HepG2 (cell line): ENCODE data around the gene ST6GALNAC2. TPM values are rescaled to one million over a fixed set of nuclear protein-coding genes. Genes with fewer than 3 reads are reported as not detected.

Source experiments
- CERS6 ChIP-seq: sonication (generic); formaldehyde crosslinking; IDR thresholded peaks from 2 replicates; pipeline ENCODE4 v1.5.0; 2020; ENCODE audit warnings: missing genetic modification reagents
- EZH2 ChIP-seq: conservative IDR thresholded peaks from 2 replicates; pipeline ENCODE4 v1.6.1; 2012; ENCODE audit warnings: mild to moderate bottlenecking, low read depth, low read length, moderate library complexity
- PCBP1 ChIP-seq: fragments of 200-400 bp; formaldehyde crosslinking; IDR thresholded peaks from 2 replicates; pipeline ENCODE4 v1.6.1; 2017; ENCODE audit warnings: mild to moderate bottlenecking, low read depth, low read length, borderline replicate concordance
- SNRNP70 ChIP-seq: fragments of 200-400 bp; formaldehyde crosslinking; IDR thresholded peaks from 2 replicates; pipeline ENCODE4 v1.6.1; 2017; ENCODE audit warnings: mild to moderate bottlenecking, low read depth, low read length, moderate library complexity
- TSC22D2 ChIP-seq: sonication (generic); formaldehyde crosslinking; IDR thresholded peaks from 2 replicates; pipeline ENCODE4 v1.5.1; 2020; ENCODE audit warnings: missing genetic modification reagents, mild to moderate bottlenecking, borderline replicate concordance
- ZNF468 ChIP-seq: sonication (generic); formaldehyde crosslinking; IDR thresholded peaks from 2 replicates; pipeline ENCODE4 v1.8.0; 2022; ENCODE audit warnings: mild to moderate bottlenecking, moderate library complexity, missing genetic modification reagents
- ZNF800 ChIP-seq: sonication (generic); formaldehyde crosslinking; IDR thresholded peaks from 2 replicates; pipeline ENCODE4 v1.4.0; 2020; ENCODE audit warnings: missing genetic modification reagents
- polyA plus RNA-seq, 8 experiments: library from polyadenylated mRNA; depleted of rRNA in 3 of 8; stranded (reverse) in 7 of 8; unstranded in 1 of 8; fragments of >200 nt; fragmentation: Illumina TruSeq in 4 of 8; extraction: Trizol in 4 of 8; gene quantifications; 2 replicates each; pipeline versions ENCODE4 v1.2.1 to v1.2.3, GENCODE V29; 2011 to 2016; ENCODE audit warnings: low read depth in 4 of 8, missing spikeins in 1 of 8, mixed read lengths in 1 of 8; ENCODE audit not compliant: insufficient read depth in 1 of 8
- total RNA-seq, 5 experiments: library from RNA; depleted of rRNA; stranded (reverse); fragments of >200 nt; fragmentation: Illumina TruSeq; extraction: Trizol; gene quantifications; 2 replicates each; pipeline ENCODE4 v1.2.3, GENCODE V29; 2016; ENCODE audit warnings: low read depth in 1 of 5
- TF ChIP-seq, protein P1 (sequence below): sonication (generic); formaldehyde crosslinking; IDR thresholded peaks from 2 replicates; pipeline ENCODE4 v1.4.0; 2020; ENCODE audit warnings: mild to moderate bottlenecking, missing genetic modification reagents
- TF ChIP-seq, protein P2 (sequence below): sonication (generic); formaldehyde crosslinking; IDR thresholded peaks from 2 replicates; pipeline ENCODE4 v1.4.0; 2020; ENCODE audit warnings: missing genetic modification reagents

Gene ST6GALNAC2
- total and polyA plus RNA-seq, 2 of the 13 experiments (the other 11 are each of a cell fraction or from before 2014, with no cell fraction given), result 0.12 to 0.49 TPM

GRCh38 chr17:76585649-76586593 is at the start of gene ST6GALNAC2 (continued):
- peak; percentile 100 for TF ChIP-seq ZNF800 (CRISPR knock-in tag)
- peak; percentile 88; the same call in 1 of the 2 replicates for TF ChIP-seq TSC22D2
- TF ChIP-seq, protein P1, sequence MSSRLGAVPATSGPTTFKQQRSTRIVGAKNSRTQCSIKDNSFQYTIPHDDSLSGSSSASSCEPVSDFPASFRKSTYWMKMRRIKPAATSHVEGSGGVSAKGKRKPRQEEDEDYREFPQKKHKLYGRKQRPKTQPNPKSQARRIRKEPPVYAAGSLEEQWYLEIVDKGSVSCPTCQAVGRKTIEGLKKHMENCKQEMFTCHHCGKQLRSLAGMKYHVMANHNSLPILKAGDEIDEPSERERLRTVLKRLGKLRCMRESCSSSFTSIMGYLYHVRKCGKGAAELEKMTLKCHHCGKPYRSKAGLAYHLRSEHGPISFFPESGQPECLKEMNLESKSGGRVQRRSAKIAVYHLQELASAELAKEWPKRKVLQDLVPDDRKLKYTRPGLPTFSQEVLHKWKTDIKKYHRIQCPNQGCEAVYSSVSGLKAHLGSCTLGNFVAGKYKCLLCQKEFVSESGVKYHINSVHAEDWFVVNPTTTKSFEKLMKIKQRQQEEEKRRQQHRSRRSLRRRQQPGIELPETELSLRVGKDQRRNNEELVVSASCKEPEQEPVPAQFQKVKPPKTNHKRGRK (CRISPR knock-in tag), result no peak
- TF ChIP-seq EZH2, result no peak
- no peak for TF ChIP-seq ZNF468 (CRISPR knock-in tag)
- no peak for TF ChIP-seq PCBP1
- TF ChIP-seq, protein P2, sequence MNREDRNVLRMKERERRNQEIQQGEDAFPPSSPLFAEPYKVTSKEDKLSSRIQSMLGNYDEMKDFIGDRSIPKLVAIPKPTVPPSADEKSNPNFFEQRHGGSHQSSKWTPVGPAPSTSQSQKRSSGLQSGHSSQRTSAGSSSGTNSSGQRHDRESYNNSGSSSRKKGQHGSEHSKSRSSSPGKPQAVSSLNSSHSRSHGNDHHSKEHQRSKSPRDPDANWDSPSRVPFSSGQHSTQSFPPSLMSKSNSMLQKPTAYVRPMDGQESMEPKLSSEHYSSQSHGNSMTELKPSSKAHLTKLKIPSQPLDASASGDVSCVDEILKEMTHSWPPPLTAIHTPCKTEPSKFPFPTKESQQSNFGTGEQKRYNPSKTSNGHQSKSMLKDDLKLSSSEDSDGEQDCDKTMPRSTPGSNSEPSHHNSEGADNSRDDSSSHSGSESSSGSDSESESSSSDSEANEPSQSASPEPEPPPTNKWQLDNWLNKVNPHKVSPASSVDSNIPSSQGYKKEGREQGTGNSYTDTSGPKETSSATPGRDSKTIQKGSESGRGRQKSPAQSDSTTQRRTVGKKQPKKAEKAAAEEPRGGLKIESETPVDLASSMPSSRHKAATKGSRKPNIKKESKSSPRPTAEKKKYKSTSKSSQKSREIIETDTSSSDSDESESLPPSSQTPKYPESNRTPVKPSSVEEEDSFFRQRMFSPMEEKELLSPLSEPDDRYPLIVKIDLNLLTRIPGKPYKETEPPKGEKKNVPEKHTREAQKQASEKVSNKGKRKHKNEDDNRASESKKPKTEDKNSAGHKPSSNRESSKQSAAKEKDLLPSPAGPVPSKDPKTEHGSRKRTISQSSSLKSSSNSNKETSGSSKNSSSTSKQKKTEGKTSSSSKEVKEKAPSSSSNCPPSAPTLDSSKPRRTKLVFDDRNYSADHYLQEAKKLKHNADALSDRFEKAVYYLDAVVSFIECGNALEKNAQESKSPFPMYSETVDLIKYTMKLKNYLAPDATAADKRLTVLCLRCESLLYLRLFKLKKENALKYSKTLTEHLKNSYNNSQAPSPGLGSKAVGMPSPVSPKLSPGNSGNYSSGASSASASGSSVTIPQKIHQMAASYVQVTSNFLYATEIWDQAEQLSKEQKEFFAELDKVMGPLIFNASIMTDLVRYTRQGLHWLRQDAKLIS (CRISPR knock-in tag), result no peak
- TF ChIP-seq CERS6 (CRISPR knock-in tag), result no peak
- TF ChIP-seq SNRNP70, result no peak
